K562 (cell line): ENCODE results near the gene ZDHHC24. TPM values are rescaled to one million over a fixed set of nuclear protein-coding genes. Genes with fewer than 3 reads are reported as not detected.

ENCODE experiments used
- CBX5 ChIP-seq: IDR thresholded peaks from 2 replicates; pipeline ENCODE4 v1.6.1; 2014; ENCODE audit warnings: low read depth, borderline replicate concordance
- EGR1 ChIP-seq: fragments of 450-650 bp; conservative IDR thresholded peaks from 2 replicates; pipeline ENCODE4 v1.6.1; 2017; ENCODE audit warnings: mild to moderate bottlenecking
- EP300 ChIP-seq: IDR thresholded peaks from 2 replicates; pipeline ENCODE4 v1.6.1; 2012; ENCODE audit warnings: low read length, improper control_type of control experiment
- FOXA3 ChIP-seq, 2 experiments: fragments of 450-650 bp in 1 of 2; sonication (generic) in 1 of 2; formaldehyde crosslinking; IDR thresholded peaks in 1 of 2; conservative IDR thresholded peaks in 1 of 2; 2 replicates each; pipeline versions ENCODE4 v1.4.0 to v1.8.0; 2020 to 2022; ENCODE audit warnings: mild to moderate bottlenecking in 2 of 2, missing genetic modification reagents in 1 of 2
- GABPA ChIP-seq: fragments of 200-800 bp; sonication (Bioruptor generic); conservative IDR thresholded peaks from 2 replicates; pipeline ENCODE4 v1.6.1; 2016; ENCODE audit warnings: low read depth, missing genetic modification characterization, missing compliant biosample characterization
- HCFC1 ChIP-seq: IDR thresholded peaks from 2 replicates; pipeline ENCODE4 v1.6.1; 2012; ENCODE audit warnings: low read depth, low read length, improper control_type of control experiment
- HMG20B ChIP-seq: fragments of 250-450 bp; sonication (Bioruptor Pico); IDR thresholded peaks from 2 replicates; pipeline ENCODE4 v1.5.0; 2021; ENCODE audit warnings: mild to moderate bottlenecking
- JUND ChIP-seq, 2 experiments: IDR thresholded peaks; 2 replicates in 1 of 2; 3 replicates in 1 of 2; pipeline ENCODE4 v1.6.1; 2011; ENCODE audit warnings: borderline replicate concordance in 2 of 2, low read depth in 2 of 2, low read length in 2 of 2, improper control_type of control experiment in 1 of 2, missing biosample characterization in 1 of 2, missing genetic modification characterization in 1 of 2, missing genetic modification reagents in 1 of 2
- KDM5B ChIP-seq: fragments of 200-600 bp; sonication (generic); IDR thresholded peaks from 2 replicates; pipeline ENCODE4 v1.6.1; 2012; ENCODE audit warnings: low read depth, mild to moderate bottlenecking, moderate library complexity, low read length, control low read depth, inconsistent platforms; ENCODE audit not compliant: insufficient replicate concordance
- NRF1 ChIP-seq, 2 experiments: fragments of 450-650 bp; IDR thresholded peaks in 1 of 2; conservative IDR thresholded peaks in 1 of 2; 2 replicates each; pipeline ENCODE4 v1.6.1; 2014; ENCODE audit warnings: mild to moderate bottlenecking in 2 of 2
- POLR3A ChIP-seq: IDR thresholded peaks from 2 replicates; pipeline ENCODE4 v1.6.1; 2011; ENCODE audit warnings: borderline replicate concordance, mild to moderate bottlenecking, moderate library complexity; ENCODE audit not compliant: insufficient read length, insufficient read depth; ENCODE audit errors: extremely low read depth
- PTTG1 ChIP-seq: fragments of 450-650 bp; IDR thresholded peaks from 2 replicates; pipeline ENCODE4 v1.6.1; 2016; ENCODE audit warnings: low read depth, mild to moderate bottlenecking, missing genetic modification characterization, missing compliant biosample characterization
- TARDBP ChIP-seq: fragments of 450-650 bp; IDR thresholded peaks from 2 replicates; pipeline ENCODE4 v1.6.1; 2016
- TCF3 ChIP-seq: sonication (generic); formaldehyde crosslinking; IDR thresholded peaks from 2 replicates; pipeline ENCODE4 v1.4.0; 2020; ENCODE audit warnings: mild to moderate bottlenecking, missing genetic modification reagents
- XRCC3 ChIP-seq: fragments of 450-650 bp; IDR thresholded peaks from 2 replicates; pipeline ENCODE4 v1.6.1; 2017; ENCODE audit warnings: mild to moderate bottlenecking, moderate library complexity
- YY1 ChIP-seq, 3 experiments: IDR thresholded peaks; 2 replicates each; pipeline ENCODE4 v1.6.1; 2011; ENCODE audit warnings: low read length in 2 of 3, mild to moderate bottlenecking in 2 of 3, moderate library complexity in 2 of 3, borderline replicate concordance in 1 of 3, control low read depth in 1 of 3, low read depth in 1 of 3; ENCODE audit not compliant: insufficient read depth in 3 of 3, insufficient replicate concordance in 2 of 3, control insufficient read depth in 1 of 3, insufficient read length in 1 of 3; ENCODE audit errors: extremely low read depth in 1 of 3
- ZBTB8A ChIP-seq: fragments of 450-650 bp; IDR thresholded peaks from 2 replicates; pipeline ENCODE4 v1.6.1; 2018; ENCODE audit warnings: mild to moderate bottlenecking, moderate library complexity; ENCODE audit not compliant: partially characterized antibody
- ZC3H8 ChIP-seq: fragments of 450-650 bp; IDR thresholded peaks from 2 replicates; pipeline ENCODE4 v1.6.1; 2017
- ZNF263 ChIP-seq: sonication (generic); formaldehyde crosslinking; IDR thresholded peaks from 2 replicates; pipeline ENCODE4 v1.8.0; 2022; ENCODE audit warnings: mild to moderate bottlenecking, missing genetic modification reagents, borderline replicate concordance
- ZNF282 ChIP-seq: sonication (generic); formaldehyde crosslinking; IDR thresholded peaks from 2 replicates; pipeline ENCODE4 v1.8.1; 2023; ENCODE audit warnings: missing genetic modification reagents
- ZNF79 ChIP-seq: fragments of 250-450 bp; sonication (Bioruptor Pico); IDR thresholded peaks from 2 replicates; pipeline ENCODE4 v1.4.0; 2020; ENCODE audit warnings: low read depth, mild to moderate bottlenecking, moderate library complexity
- ZZZ3 ChIP-seq: fragments of 450-650 bp; IDR thresholded peaks from 2 replicates; pipeline ENCODE4 v1.6.1; 2016; ENCODE audit warnings: antibody characterized with exemption, mild to moderate bottlenecking, moderate library complexity
- polyA plus RNA-seq, 8 experiments: library from polyadenylated mRNA; depleted of rRNA in 4 of 8; stranded (reverse) in 5 of 8; unstranded in 3 of 8; fragments of >200 nt; fragmentation: Nextera tagmentation in 2 of 8; fragmentation: Illumina TruSeq in 1 of 8; extraction: Ambion mirVana in 2 of 8; extraction: Trizol in 1 of 8; gene quantifications; 2 replicates each; pipeline versions ENCODE4 v1.2.1 to v1.2.3, GENCODE V29; 2011 to 2014; ENCODE audit warnings: inconsistent platforms in 1 of 8, missing spikeins in 1 of 8
- total RNA-seq, 7 experiments: library from RNA; depleted of rRNA in 6 of 7; stranded (reverse); fragments of >200 nt in 6 of 7; fragmentation: Illumina TruSeq in 2 of 7; extraction: Trizol in 2 of 7; gene quantifications; 2 replicates each; pipeline versions ENCODE4 v1.2.1 to v1.2.3, GENCODE V29; 2011 to 2021; ENCODE audit warnings: low replicate concordance in 1 of 7

ZDHHC24 gene
- total and polyA plus RNA-seq, 9 of the 15 experiments (the other 6 are each of a cell fraction or from before 2014, with no cell fraction given) = 0.45 to 11.2 (median 2.7) TPM

DNA sequence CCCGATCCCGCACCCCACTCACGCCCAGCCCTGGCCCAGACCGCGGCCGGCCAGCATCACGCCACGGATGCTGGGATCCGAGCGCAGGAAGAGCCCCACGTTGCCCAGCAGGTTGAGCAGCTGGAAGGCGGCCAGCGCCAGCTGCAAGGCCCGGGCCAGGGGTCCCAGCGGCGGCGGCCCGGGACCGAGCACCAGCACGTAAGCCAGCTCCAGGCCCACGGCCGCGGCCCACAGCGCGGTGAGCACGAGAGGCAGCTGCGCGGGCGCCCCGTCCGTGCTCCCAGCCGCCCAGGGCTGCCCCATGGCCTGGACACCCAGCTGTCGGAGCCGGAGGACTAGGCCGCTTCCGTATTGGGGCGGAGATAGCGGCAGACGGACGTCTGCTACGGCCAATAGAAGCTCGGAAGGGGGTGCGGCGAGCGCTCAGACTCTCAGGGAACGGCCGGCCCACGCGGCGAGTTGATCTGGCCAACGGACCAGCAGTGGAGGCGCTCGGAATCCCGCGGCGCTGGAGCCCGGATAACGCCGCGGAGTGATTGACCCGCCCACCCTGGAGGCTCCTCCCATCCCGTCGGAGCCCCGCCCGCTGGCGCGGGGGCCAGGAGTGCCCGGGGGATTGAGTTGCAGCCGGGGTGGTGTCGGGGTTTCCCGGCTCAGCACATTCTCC lies at the start of gene ZDHHC24 (continued):
- TF ChIP-seq FOXA3 (CRISPR knock-in tag; conservative IDR thresholded peaks at IDR 0.05 in 1 of 2, IDR thresholded peaks at IDR 0.05 in 1 of 2) = 0 out of 4 replicates have a peak, but pooled peaks of 1 of the 2 experiments have one; percentile 12
- no peak for TF ChIP-seq CBX5
- TF ChIP-seq YY1 (IDR thresholded peaks at IDR 0.05; ENCODE audit: borderline replicate concordance in 1 of 3, control insufficient read depth in 1 of 3, extremely low read depth in 1 of 3, insufficient read depth in 3 of 3, insufficient read length in 1 of 3, insufficient replicate concordance in 2 of 3, low read depth in 1 of 3, low read length in 2 of 3) = peak in 1 of 3 experiments; percentile 73
- 0 out of 2 replicates have a peak, but pooled peaks have one; percentile 7 for TF ChIP-seq TCF3 (CRISPR knock-in tag)
- TF ChIP-seq HCFC1 = peak; percentile 45
- TF ChIP-seq HMG20B (CRISPR knock-in tag) = no peak
- no peak for TF ChIP-seq ZNF79 (CRISPR knock-in tag)
- TF ChIP-seq JUND (IDR thresholded peaks at IDR 0.05; ENCODE audit: borderline replicate concordance, low read depth, low read length) = peak; percentile 11; the same call in 1 of the 2 replicates
- TF ChIP-seq JUND (tag; IDR thresholded peaks at IDR 0.05; ENCODE audit: borderline replicate concordance, low read depth, low read length) = no peak; the same call in 2 of the 3 replicates
- peak; percentile 49 for TF ChIP-seq KDM5B
- TF ChIP-seq XRCC3 = no peak
- no peak for TF ChIP-seq PTTG1 (tag)
- TF ChIP-seq ZBTB8A = no peak
- no peak for TF ChIP-seq EP300
- TF ChIP-seq GABPA = peak; percentile 79
- no peak for TF ChIP-seq ZC3H8
- no peak for TF ChIP-seq ZZZ3
- TF ChIP-seq EGR1 = peak; percentile 72
- TF ChIP-seq POLR3A = no peak
- TF ChIP-seq ZNF282 (CRISPR knock-in tag) = peak; percentile 93; the same call in 1 of the 2 replicates
- TF ChIP-seq TARDBP = no peak; the same call in 1 of the 2 replicates
- TF ChIP-seq ZNF263 = peak; percentile 80
- peak; percentile 80 to 82 for TF ChIP-seq NRF1 (conservative IDR thresholded peaks at IDR 0.05 in 1 of 2, IDR thresholded peaks at IDR 0.05 in 1 of 2)
